Lung (tissue), 12 donors: ENCODE data around the gene CNGB1. TPM values are rescaled to one million over a fixed set of nuclear protein-coding genes. Genes with fewer than 3 reads are reported as not detected.

Experiments
- ATAC-seq: fragments of 200-7000 bp; cut with Tn5 transposase; one replicate; pipeline ENCODE4 v1.9.1; 2020; ENCODE audit warnings: moderate number of reproducible peaks; ENCODE audit not compliant: insufficient read depth, low FRiP score
- DNase-seq, 3 donors: peaks; one replicate each; pipeline ENCODE4 v3.0.0-alpha.2; 2013 to 2017
- H3K27ac ChIP-seq, 2 donors: one replicate each; pipeline ENCODE4 v1.5.1; 2013; ENCODE audit warnings: mild to moderate bottlenecking in 2 of 2, moderate library complexity in 2 of 2, control low read depth in 1 of 2, inconsistent platforms in 1 of 2, low read depth in 1 of 2, low read length in 1 of 2
- H3K27me3 ChIP-seq, 3 donors: one replicate each; pipeline ENCODE4 v1.5.1; 2013; ENCODE audit warnings: low read length in 2 of 3; ENCODE audit not compliant: control insufficient read depth in 3 of 3, insufficient read depth in 3 of 3
- H3K36me3 ChIP-seq, 4 donors: one replicate each; pipeline ENCODE4 v1.5.1; 2013; ENCODE audit warnings: low read length in 4 of 4, mild to moderate bottlenecking in 1 of 4, moderate library complexity in 1 of 4; ENCODE audit not compliant: control insufficient read depth in 4 of 4, insufficient read depth in 4 of 4
- H3K4me1 ChIP-seq, 5 donors: one replicate each; pipeline ENCODE4 v1.5.1; 2013; ENCODE audit warnings: low read length in 5 of 5, mild to moderate bottlenecking in 2 of 5, moderate library complexity in 1 of 5; ENCODE audit not compliant: control insufficient read depth in 5 of 5, insufficient read depth in 5 of 5
- H3K4me3 ChIP-seq: one replicate; pipeline ENCODE4 v1.5.1; 2013; ENCODE audit warnings: mild to moderate bottlenecking, control low read depth, moderate library complexity
- H3K9ac ChIP-seq, 2 donors: one replicate each; pipeline ENCODE4 v1.5.1; 2013; ENCODE audit warnings: low read length in 2 of 2, control low read depth in 1 of 2; ENCODE audit not compliant: insufficient read depth in 1 of 2
- H3K9me3 ChIP-seq, 4 donors: one replicate each; pipeline ENCODE4 v1.5.1; 2013; ENCODE audit warnings: low read length in 3 of 4, mild to moderate bottlenecking in 1 of 4, moderate library complexity in 1 of 4; ENCODE audit not compliant: control insufficient read depth in 4 of 4, insufficient read depth in 3 of 4
- CTCF ChIP-seq: IDR thresholded peaks from 2 replicates; pipeline ENCODE4 v1.5.1; 2012; ENCODE audit warnings: mild to moderate bottlenecking; ENCODE audit errors: control extremely low read depth, extremely low read depth
- WGBS, 2 donors: extraction: QIAGEN DNeasy Blood & Tissue Kit; methylation state at CpG; one replicate each; pipeline ENCODE4 v1.1.7; 2013; 5-methylcytosine and 5-hydroxymethylcytosine counted together
- polyA plus RNA-seq, 2 donors: library from polyadenylated mRNA; stranded (reverse); fragments of 200-250 nt; gene quantifications; one replicate each; pipeline ENCODE4 v1.2.1, GENCODE V29; 2013
- total RNA-seq, 2 donors: library from RNA; depleted of rRNA in 1 of 2; stranded (reverse); fragments of >200 nt in 1 of 2; gene quantifications; one replicate each; pipeline ENCODE4 v1.2.1, GENCODE V29; 2014 to 2021
- donor health status: control.
- donor health status: control.
- donor health status: Bipolar disorder and iron deficiency.
- donor health status: healthy.
- donor health status: DM: yes; HTN: yes; CAD: no.

CNGB1 gene
- total and polyA plus RNA-seq, 4 donors = 0.14 to 0.43 (median 0.19) TPM

GRCh38 chr16:57972306-57972705 lies 1.4 kb upstream of the CNGB1 start:
- no peaks in the 10 kb centered on the region for H3K27me3 ChIP-seq
- WGBS, 2 donors = 69 to 84% methylated on average over 4 of the region's 4 CpGs
- no peak overlapping the region for H3K27ac ChIP-seq
- peaks cover 0 to 5% (median 0%) of the 10 kb centered on the region in 5 donors for H3K4me1 ChIP-seq
- no peaks in the 10 kb centered on the region for H3K9me3 ChIP-seq
- no peak for TF ChIP-seq CTCF
- no peak overlapping the region for H3K9ac ChIP-seq
- no peaks in the 10 kb centered on the region for H3K36me3 ChIP-seq
- no peak for ATAC-seq
- DNase-seq = no peak
- H3K4me3 ChIP-seq = no peak overlapping the region

GRCh38 chr16:57971848-57972247 lies 920 bp upstream of the CNGB1 start:
- no peaks in the 10 kb centered on the region for H3K9me3 ChIP-seq
- no peak overlapping the region for H3K27ac ChIP-seq
- H3K4me1 ChIP-seq = peaks cover 0 to 5% (median 0%) of the 10 kb centered on the region in 5 donors
- H3K9ac ChIP-seq = no peak overlapping the region
- DNase-seq (no peak), ATAC-seq (no peak)
- no peaks in the 10 kb centered on the region for H3K36me3 ChIP-seq
- H3K27me3 ChIP-seq = no peaks in the 10 kb centered on the region
- H3K4me3 ChIP-seq = no peak overlapping the region
- 80 to 89% methylated on average over 1 of the region's 1 CpG for WGBS, 2 donors
- TF ChIP-seq CTCF = no peak

- no peak for TF ChIP-seq CTCF
- no peak overlapping the region for H3K9ac ChIP-seq
- no peaks in the 10 kb centered on the region for H3K4me1 ChIP-seq
- H3K9me3 ChIP-seq = no peaks in the 10 kb centered on the region
- H3K4me3 ChIP-seq = no peak overlapping the region
- WGBS, 2 donors = 83 to 84% methylated on average over 13 of the region's 13 CpGs
- no peak for ATAC-seq
- no peak for DNase-seq
- no peaks in the 10 kb centered on the region for H3K36me3 ChIP-seq
- H3K27ac ChIP-seq = no peak overlapping the region
- no peaks in the 10 kb centered on the region for H3K27me3 ChIP-seq
Measured at GRCh38 chr16:57970319-57970718, 609 bp downstream of the CNGB1 start.

GRCh38 chr16:57969451-57970123 lies 1.3 kb downstream of the CNGB1 start:
- H3K4me1 ChIP-seq = no peaks in the 10 kb centered on the region
- no peak overlapping the region for H3K9ac ChIP-seq
- no peak for ATAC-seq
- no peaks in the 10 kb centered on the region for H3K36me3 ChIP-seq
- DNase-seq = no peak
- H3K9me3 ChIP-seq = no peaks in the 10 kb centered on the region
- no peak overlapping the region for H3K4me3 ChIP-seq
- H3K27ac ChIP-seq = no peak overlapping the region
- 85 to 90% methylated on average over 10 of the region's 10 CpGs for WGBS, 2 donors
- TF ChIP-seq CTCF = no peak
- no peaks in the 10 kb centered on the region for H3K27me3 ChIP-seq
